ENCODE results near the gene ZNF701. TPM values are rescaled to one million over a fixed set of nuclear protein-coding genes. Genes with fewer than 3 reads are reported as not detected.

ZNF701 gene
- total and polyA plus RNA-seq, 2 of the 8 experiments (the other 6 are each of a cell fraction or from before 2014, with no cell fraction given) = 4.9 to 18.7 TPM

GRCh38 chr19:52536448-52536800 lies 33.7 kb upstream of the ZNF701 start:
- Histone ChIP-seq H3K4me1 (replicated peaks in 1 of 4; ENCODE audit: control insufficient read depth in 3 of 4, insufficient read depth in 4 of 4, low read length in 3 of 4) (peaks cover 0 to 2% (median 0%) of the 10 kb centered on the region in 4 experiments; a peak in 1 of 7 replicates), H2BK12ac (ENCODE audit: low read depth, low read length) (no peak overlapping the region), H4K91ac (replicated peaks; ENCODE audit: insufficient read length, low read length) (no peak overlapping the region), H3K27ac (ENCODE audit: low read depth, low read length) (no peak overlapping the region), H3K56ac (replicated peaks; ENCODE audit: insufficient read length, low read depth, low read length) (peak overlapping the region; percentile 16), H3K27me3 (replicated peaks in 1 of 4; ENCODE audit: control insufficient read depth in 3 of 4, extremely low read depth in 1 of 4, insufficient read depth in 3 of 4, low read length in 3 of 4) (no peaks in the 10 kb centered on the region; a peak in 1 of 7 replicates), H2AK5ac (ENCODE audit: low read depth, low read length) (no peak overlapping the region), H2BK20ac (ENCODE audit: low read length) (no peak overlapping the region), H3K9me3 (ENCODE audit: insufficient read depth in 2 of 2, low read depth in 1 of 2, low read length in 1 of 2) (no peaks in the 10 kb centered on the region), H3K9ac (replicated peaks in 1 of 4; ENCODE audit: extremely low read depth in 1 of 4, low read depth in 3 of 4, low read length in 3 of 4) (peak overlapping the region in 3 of 4 experiments; percentile 60 to 67 (median 66); a peak in 4 of 7 replicates), H2BK120ac (replicated peaks; ENCODE audit: low read depth, low read length) (no peak overlapping the region), H3K36me3 (ENCODE audit: control insufficient read depth in 2 of 4, insufficient read depth in 4 of 4, low read length in 3 of 4) (no peaks in the 10 kb centered on the region), H3K14ac (ENCODE audit: insufficient read length) (no peak overlapping the region), H2AFZ (ENCODE audit: low read length) (no peak overlapping the region), H4K8ac (ENCODE audit: extremely low read depth, insufficient read depth, low read length) (peak overlapping the region; percentile 31), H3K23ac (ENCODE audit: insufficient read length) (no peak overlapping the region), H2BK15ac (ENCODE audit: low read length) (no peak overlapping the region), H3K79me1 (ENCODE audit: low read depth, low read length) (no peaks in the 10 kb centered on the region), H3K4me3 (ENCODE audit: extremely low read depth in 1 of 4, insufficient read depth in 2 of 4, low read depth in 3 of 4, low read length in 4 of 4) (peak overlapping the region; percentile 84 to 87 (median 86)), H3K18ac (ENCODE audit: extremely low read depth, low read length) (peak overlapping the region; percentile 60; the same call in 1 of the 2 replicates), H3K4me2 (ENCODE audit: insufficient read depth in 1 of 2, low read depth in 2 of 2, low read length in 2 of 2) (peak overlapping the region; percentile 93 to 98), H4K5ac (ENCODE audit: insufficient read length, low read depth, low read length) (no peak overlapping the region), H3K23me2 (ENCODE audit: low read depth, low read length) (peaks cover 8% of the 10 kb centered on the region), H4K20me1 (replicated peaks in 1 of 2; ENCODE audit: control insufficient read depth in 1 of 2, insufficient read depth in 2 of 2, low read length in 2 of 2) (peaks cover 0 to 2% of the 10 kb centered on the region in 2 experiments), H3K4ac (replicated peaks; ENCODE audit: insufficient read length, low read depth, low read length) (no peak overlapping the region), H3K79me2 (ENCODE audit: control insufficient read depth in 1 of 2, insufficient read depth in 2 of 2, low read length in 2 of 2) (peaks cover 0 to 2% of the 10 kb centered on the region in 2 experiments; a peak in 2 of 4 replicates), H2BK5ac (ENCODE audit: low read depth, low read length) (no peak overlapping the region)
- whole genome bisulfite sequencing, 2 experiments (ENCODE audit: extremely low coverage in 1 of 2, insufficient coverage in 1 of 2, insufficient read length in 1 of 2, insufficient replicate concordance in 2 of 2, low coverage in 1 of 2, low lambda C conversion rate in 2 of 2, missing lambda C conversion rate in 1 of 2) = 6% methylated on average over 11 of the region's 17 CpGs; no CpG with 5 or more reads in 1 of the 2 experiments
- ChIA-PET CTCF (ENCODE audit: partially characterized antibody) (interaction anchor here (1.1 to 1.7 kb wide), 3 partner anchors 9 to 137 kb away, joined by 3 to 5 read pairs (median 4); no protein-coding TSS in a partner anchor), POLR2A (ENCODE audit: partially characterized antibody) (interaction anchor here (1.3 to 1.6 kb wide), 2 partner anchors 16 to 34 kb away, joined by 3 to 4 read pairs; no protein-coding TSS in a partner anchor)
- no peak for FAIRE-seq
- DNase-seq (ENCODE audit: low read depth in 1 of 2, low spot score in 2 of 2) = no peak
- no peak for TF ChIP-seq POLR2AphosphoS5 (IDR thresholded peaks at IDR 0.05; ENCODE audit: low read depth, low read length)
- TF ChIP-seq EP300 (IDR thresholded peaks at IDR 0.05; ENCODE audit: borderline replicate concordance in 1 of 2, low read depth in 2 of 2, low read length in 2 of 2) = no peak
- TF ChIP-seq GTF2F1 (IDR thresholded peaks at IDR 0.05; ENCODE audit: borderline replicate concordance, low read depth, low read length) = no peak
- peak; percentile 8; the same call in 1 of the 2 replicates for TF ChIP-seq E2F6 (IDR thresholded peaks at IDR 0.05)
- no peak for TF ChIP-seq NANOG (IDR thresholded peaks at IDR 0.05; ENCODE audit: insufficient read depth, low read depth, low read length, poor library complexity, severe bottlenecking)
- no peak for TF ChIP-seq CHD1 (IDR thresholded peaks at IDR 0.05; ENCODE audit: low read depth, low read length)
- peak; percentile 6 for TF ChIP-seq SAP30 (IDR thresholded peaks at IDR 0.05; ENCODE audit: insufficient read depth, insufficient replicate concordance, low read length)
- TF ChIP-seq ATF3 (IDR thresholded peaks at IDR 0.05; ENCODE audit: insufficient read depth, low read depth, low read length) = no peak
- no peak for TF ChIP-seq CTBP2 (IDR thresholded peaks at IDR 0.05; ENCODE audit: borderline replicate concordance, insufficient read depth, insufficient read length, low read length)
- no peak for TF ChIP-seq RNF2 (IDR thresholded peaks at IDR 0.05; ENCODE audit: borderline replicate concordance, low read depth, low read length, missing control alignments, poor library complexity, severe bottlenecking)
